ENCODE results near the gene ZNF79. TPM values are rescaled to one million over a fixed set of nuclear protein-coding genes. Genes with fewer than 3 reads are reported as not detected.

Gene ZNF79
- total and polyA plus RNA-seq, 5 donors: 3.2 to 7.9 (median 7.4) TPM

GRCh38 chr9:127415141-127415540 is 9.0 kb upstream of the ZNF79 start:
- Histone ChIP-seq H3K9me3 (ENCODE audit: control insufficient read depth, low read length) (no peaks in the 10 kb centered on the region), H3K4me3 (ENCODE audit: low read length) (no peak overlapping the region), H3K4me1 (ENCODE audit: control insufficient read depth, insufficient read depth, low read length) (no peaks in the 10 kb centered on the region), H3K27me3 (ENCODE audit: control insufficient read depth, insufficient read depth) (no peaks in the 10 kb centered on the region), H3K27ac (ENCODE audit: low read length) (no peak overlapping the region)
- no peak for DNase-seq
- 86% methylated on average over 4 of the region's 4 CpGs for WGBS
- intact Hi-C loops (cut with DNase I): no loop called here
- ATAC-seq: no peak

DNA sequence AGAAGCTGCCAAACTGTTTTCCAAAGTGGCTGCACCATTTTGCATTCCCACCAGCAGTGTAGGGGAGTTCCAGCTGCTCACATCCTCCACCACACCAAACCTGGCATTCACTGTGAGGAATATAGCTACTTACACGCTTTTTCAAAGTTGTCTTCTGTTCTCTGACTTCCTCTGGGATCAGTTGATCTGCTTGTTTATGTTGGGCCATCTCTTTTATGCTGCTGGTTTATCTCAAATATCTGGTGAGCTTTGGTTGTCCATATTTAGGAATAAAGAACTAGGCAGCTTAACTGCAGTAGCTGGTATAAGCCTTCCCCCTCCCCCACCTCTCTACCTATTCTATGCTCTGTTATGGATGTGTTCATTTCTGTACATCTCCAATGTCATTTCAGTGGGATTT is 8.5 kb upstream of the ZNF79 start:
- Histone ChIP-seq H3K27ac (ENCODE audit: low read length) (no peak overlapping the region), H3K9me3 (ENCODE audit: control insufficient read depth, low read length) (no peaks in the 10 kb centered on the region), H3K27me3 (ENCODE audit: control insufficient read depth, insufficient read depth) (no peaks in the 10 kb centered on the region), H3K4me3 (ENCODE audit: low read length) (no peak overlapping the region), H3K4me1 (ENCODE audit: control insufficient read depth, insufficient read depth, low read length) (no peaks in the 10 kb centered on the region)
- 82% methylated on average over 1 of the region's 1 CpG for WGBS
- no peak for ATAC-seq
- intact Hi-C loops (cut with DNase I): no loop called here
- DNase-seq: no peak

DNA sequence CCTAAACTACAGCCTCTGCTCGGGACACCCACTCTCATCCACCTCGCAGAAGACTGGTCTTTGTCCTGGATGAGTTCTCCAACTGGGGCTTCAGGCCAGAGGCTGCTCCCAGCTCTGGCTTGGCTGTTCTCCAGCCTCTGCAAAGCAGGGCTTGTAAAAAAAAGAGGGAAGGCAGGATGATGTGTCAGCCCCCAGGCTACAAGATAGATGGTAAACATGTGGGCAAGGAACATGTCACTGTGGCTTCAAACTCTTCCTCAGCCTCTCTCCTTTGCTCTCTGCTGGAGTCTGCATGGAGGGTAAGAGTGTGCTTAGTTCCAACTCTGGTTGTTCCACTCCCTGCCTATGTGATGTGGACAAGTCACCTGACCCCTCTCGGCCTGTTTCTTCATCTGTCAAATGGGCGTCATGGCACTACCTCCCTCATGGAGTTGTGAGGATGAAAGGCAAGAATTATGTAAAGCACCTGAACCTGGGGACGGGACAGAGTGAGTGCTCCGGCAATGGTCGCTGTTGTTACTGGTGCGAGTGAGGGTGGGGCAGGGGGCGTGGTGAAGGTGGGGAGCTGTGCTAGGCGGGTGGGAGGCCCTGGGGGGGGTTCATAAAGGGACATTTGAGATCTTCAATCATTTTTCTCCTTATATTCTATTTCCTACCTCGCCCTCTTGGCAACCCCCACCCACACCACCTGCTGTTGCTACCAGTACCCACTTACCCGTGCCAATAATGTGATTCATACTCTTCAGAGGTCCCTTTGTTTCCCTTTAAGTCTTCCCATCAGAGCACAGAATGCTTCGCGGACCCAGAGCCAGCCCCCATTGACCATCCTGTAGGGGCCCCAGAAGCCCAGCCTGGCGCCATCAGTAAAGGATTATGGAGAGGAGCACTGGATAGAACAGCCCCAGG is 6.8 kb upstream of the ZNF79 start:
- Histone ChIP-seq H3K9me3 (ENCODE audit: control insufficient read depth, low read length) (no peaks in the 10 kb centered on the region), H3K27me3 (ENCODE audit: control insufficient read depth, insufficient read depth) (no peaks in the 10 kb centered on the region), H3K27ac (ENCODE audit: low read length) (no peak overlapping the region), H3K4me3 (ENCODE audit: low read length) (no peak overlapping the region), H3K4me1 (ENCODE audit: control insufficient read depth, insufficient read depth, low read length) (no peaks in the 10 kb centered on the region)
- no peak for DNase-seq
- intact Hi-C loops (cut with DNase I): no loop called here
- ATAC-seq: peak in 1 of 2 donors; percentile 23
- 73% methylated on average over 15 of the region's 15 CpGs for WGBS

- ATAC-seq (peak; percentile 36 to 48), DNase-seq (peak in 1 of 3 donors; percentile 69)
- Histone ChIP-seq H3K4me3 (ENCODE audit: low read length) (no peak overlapping the region), H3K9me3 (ENCODE audit: control insufficient read depth, low read length) (no peaks in the 10 kb centered on the region), H3K27ac (ENCODE audit: low read length) (no peak overlapping the region), H3K4me1 (ENCODE audit: control insufficient read depth, insufficient read depth, low read length) (no peaks in the 10 kb centered on the region), H3K27me3 (ENCODE audit: control insufficient read depth, insufficient read depth) (no peaks in the 10 kb centered on the region)
- WGBS: 62% methylated on average over 12 of the region's 12 CpGs
- intact Hi-C loops (cut with DNase I): no loop called here
These were observed 6.1 kb upstream of the ZNF79 start for GRCh38 chr9:127418037-127418471.

DNA sequence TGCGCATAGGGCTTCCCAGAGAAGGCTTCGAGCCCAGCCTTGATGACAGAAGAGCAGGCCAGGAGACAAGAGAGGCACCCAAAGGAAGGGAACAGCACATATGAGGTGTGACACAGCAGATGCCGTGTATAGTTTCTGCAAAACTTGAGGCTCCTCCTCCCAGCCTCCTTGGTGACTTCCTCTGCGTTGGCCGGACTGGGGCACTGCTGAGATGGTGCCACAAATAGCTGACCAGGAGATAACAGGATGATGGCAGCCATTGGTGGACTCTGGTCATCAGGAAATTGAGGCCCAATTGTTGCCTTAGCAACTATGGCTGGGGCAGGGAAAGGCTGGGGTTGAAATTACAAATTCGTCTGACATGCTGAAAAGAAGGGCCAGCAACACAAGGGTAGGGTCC is 4.8 kb upstream of the ZNF79 start:
- Histone ChIP-seq H3K27ac (ENCODE audit: low read length) (no peak overlapping the region), H3K9me3 (ENCODE audit: control insufficient read depth, low read length) (no peaks in the 10 kb centered on the region), H3K27me3 (ENCODE audit: control insufficient read depth, insufficient read depth) (no peaks in the 10 kb centered on the region), H3K4me3 (ENCODE audit: low read length) (no peak overlapping the region), H3K4me1 (ENCODE audit: control insufficient read depth, insufficient read depth, low read length) (no peaks in the 10 kb centered on the region)
- WGBS: 69% methylated on average over 6 of the region's 6 CpGs
- intact Hi-C loops (cut with DNase I): no loop called here
- ATAC-seq (no peak), DNase-seq (no peak)

- ATAC-seq (no peak), DNase-seq (no peak)
- Histone ChIP-seq H3K27me3 (ENCODE audit: control insufficient read depth, insufficient read depth) (no peaks in the 10 kb centered on the region), H3K9me3 (ENCODE audit: control insufficient read depth, low read length) (no peaks in the 10 kb centered on the region), H3K27ac (ENCODE audit: low read length) (no peak overlapping the region), H3K4me3 (ENCODE audit: low read length) (no peak overlapping the region), H3K4me1 (ENCODE audit: control insufficient read depth, insufficient read depth, low read length) (no peaks in the 10 kb centered on the region)
- intact Hi-C loops (cut with DNase I): no loop called here
- 91% methylated on average over 7 of the region's 7 CpGs for WGBS
These were observed 3.1 kb upstream of the ZNF79 start for GRCh38 chr9:127421057-127421456.

DNA sequence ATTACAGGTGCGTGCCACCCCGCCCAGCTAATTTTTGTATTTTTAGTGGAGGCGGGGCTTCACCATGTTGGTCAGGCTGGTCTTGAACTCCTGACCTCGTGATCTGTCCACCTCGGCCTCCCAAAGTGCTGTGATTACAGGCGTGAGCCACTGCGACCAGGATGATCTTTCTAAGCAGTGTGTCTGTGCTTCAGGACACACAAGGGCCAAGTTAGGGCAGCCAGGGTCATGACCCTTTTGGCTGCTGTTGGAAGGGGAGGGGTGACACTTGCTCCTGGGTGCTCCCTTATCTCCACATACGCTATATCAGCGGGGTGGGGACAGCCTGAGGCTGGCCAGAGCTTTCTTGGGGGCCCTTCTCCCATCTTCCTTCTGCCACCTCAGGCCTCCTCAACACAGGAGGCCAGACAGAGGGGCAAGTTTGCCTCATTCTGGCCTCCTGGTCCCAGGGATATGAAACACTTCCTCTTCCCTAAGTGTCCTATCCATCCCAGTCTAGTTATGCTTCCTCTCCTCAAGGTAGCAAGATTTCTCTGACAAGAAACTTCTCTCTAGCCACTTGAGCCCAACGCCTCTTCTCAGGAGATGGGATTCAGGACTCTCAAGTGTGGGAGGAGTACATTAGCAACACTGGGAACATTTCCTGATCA is 1.9 kb upstream of the ZNF79 start:
- Histone ChIP-seq H3K4me3 (ENCODE audit: low read length) (no peak overlapping the region), H3K4me1 (ENCODE audit: control insufficient read depth, insufficient read depth, low read length) (no peaks in the 10 kb centered on the region), H3K27ac (ENCODE audit: low read length) (no peak overlapping the region), H3K9me3 (ENCODE audit: control insufficient read depth, low read length) (no peaks in the 10 kb centered on the region), H3K27me3 (ENCODE audit: control insufficient read depth, insufficient read depth) (no peaks in the 10 kb centered on the region)
- WGBS: 77% methylated on average over 10 of the region's 10 CpGs
- intact Hi-C loops (cut with DNase I): no loop called here
- no peak for DNase-seq
- ATAC-seq: no peak

DNA sequence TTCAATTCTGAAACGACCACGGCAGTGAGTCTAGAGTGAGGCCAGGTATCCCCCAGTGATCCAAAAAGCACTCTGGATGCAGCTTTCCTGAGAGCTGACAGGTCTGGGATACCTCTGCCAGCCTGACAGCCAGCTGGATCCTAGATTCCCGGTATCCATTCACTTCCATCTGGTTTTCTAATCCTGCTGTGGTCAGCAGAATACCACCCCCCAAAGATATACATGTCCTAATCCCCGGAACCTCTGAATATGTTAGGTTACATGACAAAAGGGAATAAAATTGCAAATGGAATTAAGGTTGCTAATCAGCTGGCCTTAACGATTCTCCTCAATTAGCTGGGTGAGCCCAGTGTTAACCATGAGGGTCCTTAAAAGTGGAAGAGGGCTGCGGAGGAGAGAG is 1.4 kb upstream of the ZNF79 start:
- no peaks in the 10 kb centered on the region for H3K27me3 ChIP-seq (ENCODE audit: control insufficient read depth, insufficient read depth)
- DNase-seq (no peak), ATAC-seq (no peak)
- 48% methylated on average over 6 of the region's 6 CpGs for WGBS
- no peaks in the 10 kb centered on the region for H3K9me3 ChIP-seq (ENCODE audit: control insufficient read depth, low read length)
- no peak overlapping the region for H3K27ac ChIP-seq (ENCODE audit: low read length)
- H3K4me1 ChIP-seq (ENCODE audit: control insufficient read depth, insufficient read depth, low read length): no peaks in the 10 kb centered on the region
- intact Hi-C loops (cut with DNase I): no loop called here
- H3K4me3 ChIP-seq (ENCODE audit: low read length): peak overlapping the region; percentile 76

DNA sequence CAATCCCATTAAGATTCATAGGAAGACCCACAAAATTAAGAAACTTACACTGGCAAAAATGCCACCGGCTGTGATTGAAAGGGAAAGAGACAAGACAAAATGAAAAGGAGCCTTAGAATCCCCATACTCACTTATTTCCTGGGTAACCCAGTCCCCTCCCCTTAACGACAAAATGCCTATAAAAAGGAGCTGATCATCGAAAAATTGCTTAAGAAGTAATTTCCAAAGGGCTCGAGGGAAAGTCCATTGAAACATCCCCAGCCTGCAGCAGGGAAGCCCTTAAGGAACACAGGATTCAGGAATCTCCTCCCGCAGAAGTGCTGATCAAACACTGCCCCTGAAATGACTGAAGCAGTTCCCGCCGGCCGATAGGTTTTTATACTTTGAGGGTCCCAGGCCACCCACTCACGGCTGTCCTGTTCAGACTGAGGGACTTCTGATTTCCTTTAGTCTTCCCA is 677 bp upstream of the ZNF79 start:
- Histone ChIP-seq H3K4me1 (ENCODE audit: control insufficient read depth, insufficient read depth, low read length) (no peaks in the 10 kb centered on the region), H3K4me3 (ENCODE audit: low read length) (peak overlapping the region; percentile 76), H3K27me3 (ENCODE audit: control insufficient read depth, insufficient read depth) (no peaks in the 10 kb centered on the region), H3K27ac (ENCODE audit: low read length) (peak overlapping the region; percentile 96), H3K9me3 (ENCODE audit: control insufficient read depth, low read length) (no peaks in the 10 kb centered on the region)
- intact Hi-C loops (cut with DNase I): no loop called here
- DNase-seq: no peak
- 1% methylated on average over 9 of the region's 9 CpGs for WGBS
- ATAC-seq: no peak

GRCh38 chr9:127424676-127424999 is 456 bp downstream of the ZNF79 start:
- under 1% methylated on average over 13 of the region's 13 CpGs for WGBS
- no peaks in the 10 kb centered on the region for H3K4me1 ChIP-seq (ENCODE audit: control insufficient read depth, insufficient read depth, low read length)
- intact Hi-C loops (cut with DNase I): no loop called here

DNA sequence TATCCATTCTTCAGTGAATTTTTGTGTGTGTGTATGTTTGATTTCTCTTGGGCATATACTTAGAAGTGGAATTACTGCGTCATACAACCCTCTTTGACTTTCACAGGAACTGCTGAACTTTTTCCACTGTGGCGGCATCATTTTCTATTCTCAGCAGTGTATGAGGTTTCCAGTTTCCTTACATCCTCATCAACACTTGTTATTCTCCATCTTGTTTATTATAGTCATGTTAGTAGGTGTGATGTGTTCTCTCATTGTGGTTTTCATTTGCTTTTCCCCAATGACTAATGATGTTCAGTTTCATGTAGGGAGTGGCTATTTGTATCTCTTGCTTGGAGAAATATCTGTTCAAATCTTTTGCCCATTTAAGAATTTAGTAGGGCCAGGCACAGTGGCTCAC is 2.6 kb downstream of the ZNF79 start:
- Histone ChIP-seq H3K27ac (ENCODE audit: low read length) (no peak overlapping the region), H3K4me1 (ENCODE audit: control insufficient read depth, insufficient read depth, low read length) (no peaks in the 10 kb centered on the region), H3K9me3 (ENCODE audit: control insufficient read depth, low read length) (no peaks in the 10 kb centered on the region), H3K27me3 (ENCODE audit: control insufficient read depth, insufficient read depth) (no peaks in the 10 kb centered on the region), H3K4me3 (ENCODE audit: low read length) (no peak overlapping the region)
- intact Hi-C loops (cut with DNase I): no loop called here
- ATAC-seq: no peak
- DNase-seq: no peak
- 89% methylated on average over 2 of the region's 2 CpGs for WGBS

More at GRCh38 chr9:127424676-127424999, 456 bp downstream of the ZNF79 start:
- H3K9me3 ChIP-seq (ENCODE audit: control insufficient read depth, low read length): no peaks in the 10 kb centered on the region
- H3K27ac ChIP-seq (ENCODE audit: low read length): peak overlapping the region; percentile 96
- ATAC-seq: no peak
- H3K27me3 ChIP-seq (ENCODE audit: control insufficient read depth, insufficient read depth): no peaks in the 10 kb centered on the region
- no peak for DNase-seq
- peak overlapping the region; percentile 76 for H3K4me3 ChIP-seq (ENCODE audit: low read length)
